SK-N-SH treated with all-trans-retinoic acid at 6 μM for 48 hours (cell line): ENCODE data around the gene LRRC51.

Experiments used
- ATAC-seq: fragments of 200-7000 bp; cut with Tn5 transposase; 3 replicates; pipeline ENCODE4 v1.9.1; 2020; ENCODE audit warnings: mild to moderate bottlenecking, moderate library complexity
- CSDC2 ChIP-seq: fragments of 250-450 bp; sonication (Bioruptor Pico); IDR thresholded peaks from 2 replicates; pipeline ENCODE4 v1.5.0; 2020; ENCODE audit warnings: mild to moderate bottlenecking, moderate library complexity
- CSRNP3 ChIP-seq: fragments of 250-450 bp; sonication (Bioruptor Pico); IDR thresholded peaks from 2 replicates; pipeline ENCODE4 v1.5.1; 2021; ENCODE audit warnings: mild to moderate bottlenecking, moderate library complexity
- ESRRG ChIP-seq: fragments of 250-450 bp; sonication (Bioruptor Pico); IDR thresholded peaks from 2 replicates; pipeline ENCODE4 v1.6.1; 2021; ENCODE audit warnings: mild to moderate bottlenecking
- GLIS3 ChIP-seq: fragments of 250-450 bp; sonication (Bioruptor Pico); IDR thresholded peaks from 2 replicates; pipeline ENCODE4 v1.5.0; 2020; ENCODE audit warnings: mild to moderate bottlenecking, moderate library complexity
- ISL1 ChIP-seq: fragments of 250-450 bp; sonication (Bioruptor Pico); IDR thresholded peaks from 2 replicates; pipeline ENCODE4 v2.1.2; 2022; ENCODE audit warnings: mild to moderate bottlenecking, moderate library complexity
- RARB ChIP-seq: fragments of 250-450 bp; sonication (Bioruptor Pico); IDR thresholded peaks from 2 replicates; pipeline ENCODE4 v1.8.0; 2021; ENCODE audit warnings: mild to moderate bottlenecking, moderate library complexity
- TOX ChIP-seq: fragments of 250-450 bp; sonication (Bioruptor Pico); IDR thresholded peaks from 2 replicates; pipeline ENCODE4 v1.8.0; 2021; ENCODE audit warnings: mild to moderate bottlenecking, moderate library complexity, borderline replicate concordance
- ZFP30 ChIP-seq: fragments of 450-650 bp; formaldehyde crosslinking; IDR thresholded peaks from 2 replicates; pipeline ENCODE4 v1.5.0; 2022; ENCODE audit warnings: mild to moderate bottlenecking, moderate library complexity
- ZNF565 ChIP-seq: fragments of 450-650 bp; formaldehyde crosslinking; conservative IDR thresholded peaks from 2 replicates; pipeline ENCODE4 v1.5.0; 2020; ENCODE audit warnings: low read depth, mild to moderate bottlenecking, moderate library complexity
- ZNF70 ChIP-seq: fragments of 450-650 bp; formaldehyde crosslinking; IDR thresholded peaks from 2 replicates; pipeline ENCODE4 v1.5.0; 2020; ENCODE audit warnings: mild to moderate bottlenecking, moderate library complexity
- ZNF8 ChIP-seq: fragments of 450-650 bp; formaldehyde crosslinking; IDR thresholded peaks from 2 replicates; pipeline ENCODE4 v1.5.0; 2020; ENCODE audit warnings: mild to moderate bottlenecking, moderate library complexity
- TF ChIP-seq, protein P1 (sequence below): fragments of 250-450 bp; sonication (Bioruptor Pico); IDR thresholded peaks from 2 replicates; pipeline ENCODE4 v1.8.0; 2021; ENCODE audit warnings: low read depth, mild to moderate bottlenecking, moderate library complexity, borderline replicate concordance
- TF ChIP-seq, protein P2 (sequence below): fragments of 250-450 bp; sonication (Bioruptor Pico); IDR thresholded peaks from 2 replicates; pipeline ENCODE4 v1.8.0; 2020; ENCODE audit warnings: mild to moderate bottlenecking, moderate library complexity, borderline replicate concordance
- TF ChIP-seq, protein P3 (sequence below): fragments of 250-450 bp; sonication (Bioruptor Pico); IDR thresholded peaks from 2 replicates; pipeline ENCODE4 v1.5.0; 2020; ENCODE audit warnings: mild to moderate bottlenecking, moderate library complexity
- TF ChIP-seq, protein P4 (sequence below): fragments of 250-450 bp; sonication (Bioruptor Pico); IDR thresholded peaks from 2 replicates; pipeline ENCODE4 v1.5.1; 2020; ENCODE audit warnings: low read depth, mild to moderate bottlenecking, moderate library complexity

LRRC51 gene

GRCh38 chr11:72136684-72137262 is 56.1 kb downstream of the LRRC51 start:
- ATAC-seq = no peak
- TF ChIP-seq CSDC2 (no peak), GLIS3 (CRISPR knock-in tag) (no peak), ISL1 (CRISPR knock-in tag) (no peak), TOX (CRISPR knock-in tag) (no peak), RARB (no peak), ESRRG (CRISPR knock-in tag) (no peak), ZNF70 (no peak), ZNF8 (CRISPR knock-in tag) (no peak)
- TF ChIP-seq, protein P1, sequence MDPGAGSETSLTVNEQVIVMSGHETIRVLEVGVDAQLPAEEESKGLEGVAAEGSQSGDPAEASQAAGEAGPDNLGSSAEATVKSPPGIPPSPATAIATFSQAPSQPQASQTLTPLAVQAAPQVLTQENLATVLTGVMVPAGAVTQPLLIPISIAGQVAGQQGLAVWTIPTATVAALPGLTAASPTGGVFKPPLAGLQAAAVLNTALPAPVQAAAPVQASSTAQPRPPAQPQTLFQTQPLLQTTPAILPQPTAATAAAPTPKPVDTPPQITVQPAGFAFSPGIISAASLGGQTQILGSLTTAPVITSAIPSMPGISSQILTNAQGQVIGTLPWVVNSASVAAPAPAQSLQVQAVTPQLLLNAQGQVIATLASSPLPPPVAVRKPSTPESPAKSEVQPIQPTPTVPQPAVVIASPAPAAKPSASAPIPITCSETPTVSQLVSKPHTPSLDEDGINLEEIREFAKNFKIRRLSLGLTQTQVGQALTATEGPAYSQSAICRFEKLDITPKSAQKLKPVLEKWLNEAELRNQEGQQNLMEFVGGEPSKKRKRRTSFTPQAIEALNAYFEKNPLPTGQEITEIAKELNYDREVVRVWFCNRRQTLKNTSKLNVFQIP (CRISPR knock-in tag) = no peak
- TF ChIP-seq, protein P2, sequence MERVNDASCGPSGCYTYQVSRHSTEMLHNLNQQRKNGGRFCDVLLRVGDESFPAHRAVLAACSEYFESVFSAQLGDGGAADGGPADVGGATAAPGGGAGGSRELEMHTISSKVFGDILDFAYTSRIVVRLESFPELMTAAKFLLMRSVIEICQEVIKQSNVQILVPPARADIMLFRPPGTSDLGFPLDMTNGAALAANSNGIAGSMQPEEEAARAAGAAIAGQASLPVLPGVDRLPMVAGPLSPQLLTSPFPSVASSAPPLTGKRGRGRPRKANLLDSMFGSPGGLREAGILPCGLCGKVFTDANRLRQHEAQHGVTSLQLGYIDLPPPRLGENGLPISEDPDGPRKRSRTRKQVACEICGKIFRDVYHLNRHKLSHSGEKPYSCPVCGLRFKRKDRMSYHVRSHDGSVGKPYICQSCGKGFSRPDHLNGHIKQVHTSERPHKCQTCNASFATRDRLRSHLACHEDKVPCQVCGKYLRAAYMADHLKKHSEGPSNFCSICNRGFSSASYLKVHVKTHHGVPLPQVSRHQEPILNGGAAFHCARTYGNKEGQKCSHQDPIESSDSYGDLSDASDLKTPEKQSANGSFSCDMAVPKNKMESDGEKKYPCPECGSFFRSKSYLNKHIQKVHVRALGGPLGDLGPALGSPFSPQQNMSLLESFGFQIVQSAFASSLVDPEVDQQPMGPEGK (CRISPR knock-in tag) = no peak
- TF ChIP-seq, protein P3, sequence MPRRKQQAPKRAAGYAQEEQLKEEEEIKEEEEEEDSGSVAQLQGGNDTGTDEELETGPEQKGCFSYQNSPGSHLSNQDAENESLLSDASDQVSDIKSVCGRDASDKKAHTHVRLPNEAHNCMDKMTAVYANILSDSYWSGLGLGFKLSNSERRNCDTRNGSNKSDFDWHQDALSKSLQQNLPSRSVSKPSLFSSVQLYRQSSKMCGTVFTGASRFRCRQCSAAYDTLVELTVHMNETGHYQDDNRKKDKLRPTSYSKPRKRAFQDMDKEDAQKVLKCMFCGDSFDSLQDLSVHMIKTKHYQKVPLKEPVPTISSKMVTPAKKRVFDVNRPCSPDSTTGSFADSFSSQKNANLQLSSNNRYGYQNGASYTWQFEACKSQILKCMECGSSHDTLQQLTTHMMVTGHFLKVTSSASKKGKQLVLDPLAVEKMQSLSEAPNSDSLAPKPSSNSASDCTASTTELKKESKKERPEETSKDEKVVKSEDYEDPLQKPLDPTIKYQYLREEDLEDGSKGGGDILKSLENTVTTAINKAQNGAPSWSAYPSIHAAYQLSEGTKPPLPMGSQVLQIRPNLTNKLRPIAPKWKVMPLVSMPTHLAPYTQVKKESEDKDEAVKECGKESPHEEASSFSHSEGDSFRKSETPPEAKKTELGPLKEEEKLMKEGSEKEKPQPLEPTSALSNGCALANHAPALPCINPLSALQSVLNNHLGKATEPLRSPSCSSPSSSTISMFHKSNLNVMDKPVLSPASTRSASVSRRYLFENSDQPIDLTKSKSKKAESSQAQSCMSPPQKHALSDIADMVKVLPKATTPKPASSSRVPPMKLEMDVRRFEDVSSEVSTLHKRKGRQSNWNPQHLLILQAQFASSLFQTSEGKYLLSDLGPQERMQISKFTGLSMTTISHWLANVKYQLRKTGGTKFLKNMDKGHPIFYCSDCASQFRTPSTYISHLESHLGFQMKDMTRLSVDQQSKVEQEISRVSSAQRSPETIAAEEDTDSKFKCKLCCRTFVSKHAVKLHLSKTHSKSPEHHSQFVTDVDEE (CRISPR knock-in tag) = no peak

- ATAC-seq = no peak
Measured at GRCh38 chr11:72138821-72139390, 58.3 kb downstream of the LRRC51 start.

DNA sequence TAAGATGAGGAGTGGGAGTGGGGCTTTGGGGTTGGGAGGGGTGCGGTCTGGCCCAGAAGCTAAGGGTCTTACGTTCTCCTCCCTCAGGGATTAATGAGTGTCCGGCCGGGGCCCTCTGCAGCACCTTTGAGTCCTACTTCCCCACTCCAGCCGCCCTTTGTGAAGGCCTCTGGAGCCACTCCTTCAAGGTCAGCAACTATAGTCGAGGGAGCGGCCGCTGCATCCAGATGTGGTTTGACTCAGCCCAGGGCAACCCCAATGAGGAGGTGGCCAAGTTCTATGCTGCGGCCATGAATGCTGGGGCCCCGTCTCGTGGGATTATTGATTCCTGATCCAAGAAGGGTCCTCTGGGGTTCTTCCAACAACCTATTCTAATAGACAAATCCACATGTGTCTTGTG is 58.9 kb downstream of the LRRC51 start:
- TF ChIP-seq ZNF70 = no peak
- TF ChIP-seq, all 23 proteins: peak for 0
- no peak for ATAC-seq

More at GRCh38 chr11:72138821-72139390, 58.3 kb downstream of the LRRC51 start:
- no peak for TF ChIP-seq CSRNP3 (CRISPR knock-in tag)
- TF ChIP-seq, protein P4, sequence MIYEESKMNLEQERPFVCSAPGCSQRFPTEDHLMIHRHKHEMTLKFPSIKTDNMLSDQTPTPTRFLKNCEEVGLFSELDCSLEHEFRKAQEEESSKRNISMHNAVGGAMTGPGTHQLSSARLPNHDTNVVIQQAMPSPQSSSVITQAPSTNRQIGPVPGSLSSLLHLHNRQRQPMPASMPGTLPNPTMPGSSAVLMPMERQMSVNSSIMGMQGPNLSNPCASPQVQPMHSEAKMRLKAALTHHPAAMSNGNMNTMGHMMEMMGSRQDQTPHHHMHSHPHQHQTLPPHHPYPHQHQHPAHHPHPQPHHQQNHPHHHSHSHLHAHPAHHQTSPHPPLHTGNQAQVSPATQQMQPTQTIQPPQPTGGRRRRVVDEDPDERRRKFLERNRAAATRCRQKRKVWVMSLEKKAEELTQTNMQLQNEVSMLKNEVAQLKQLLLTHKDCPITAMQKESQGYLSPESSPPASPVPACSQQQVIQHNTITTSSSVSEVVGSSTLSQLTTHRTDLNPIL (CRISPR knock-in tag) = no peak
- TF ChIP-seq ZFP30 (CRISPR knock-in tag) = no peak
- TF ChIP-seq, protein P1 (CRISPR knock-in tag) = no peak
- no peak for TF ChIP-seq ISL1 (CRISPR knock-in tag)

DNA sequence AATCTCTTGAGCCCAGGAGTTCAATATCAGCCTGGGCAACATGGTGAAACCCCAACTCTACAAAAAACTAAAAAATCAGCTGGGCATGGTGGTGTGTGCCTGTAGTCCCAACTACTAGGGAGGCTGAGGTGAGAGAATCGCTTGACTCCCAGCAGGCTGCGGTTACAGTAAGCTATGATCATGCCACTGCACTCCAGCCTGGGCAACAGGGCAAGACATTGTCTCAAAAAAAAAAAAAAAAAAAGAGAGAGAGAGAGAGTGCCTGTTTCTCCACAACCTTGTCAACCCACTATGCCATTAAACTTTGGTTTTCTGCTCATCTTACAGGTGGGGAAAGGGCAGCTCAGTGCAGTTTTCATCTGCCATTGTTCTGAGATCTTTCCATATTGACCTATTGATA is 60.0 kb downstream of the LRRC51 start:
- TF ChIP-seq ZNF565 (CRISPR knock-in tag) = no peak
- TF ChIP-seq ESRRG (CRISPR knock-in tag) = no peak
- TF ChIP-seq CSDC2 = no peak
- no peak for ATAC-seq
